ACC112 (cell line): ENCODE data around the gene A4GNT.
A peak's percentile ranks its signal among the peaks of the same experiment; 100 is the strongest.
"Not testable (repeated sequence)": the region's sequence is repeated elsewhere in the genome, so short reads cannot be mapped to it uniquely, and the experiment has no call there.

Experiments
- H2AFZ ChIP-seq: fragments of 200-600 bp; sonication (generic); one replicate; pipeline ENCODE4 v1.6.0; 2017; ENCODE audit warnings: antibody characterized with exemption, low read length; ENCODE audit not compliant: unreplicated experiment
- H3K27ac ChIP-seq: fragments of 200-600 bp; sonication (generic); 2 replicates; pipeline ENCODE4 v1.5.1; 2014; ENCODE audit warnings: low read depth, mild to moderate bottlenecking, antibody characterized with exemption, low read length, moderate library complexity
- H3K27me3 ChIP-seq: fragments of 200-600 bp; sonication (generic); 2 replicates; pipeline ENCODE4 v1.6.1; 2014; ENCODE audit warnings: mild to moderate bottlenecking, antibody characterized with exemption, low read length, moderate library complexity, mixed read lengths; ENCODE audit not compliant: insufficient read depth
- H3K36me3 ChIP-seq: fragments of 200-600 bp; sonication (generic); 2 replicates; pipeline ENCODE4 v1.6.1; 2016; ENCODE audit warnings: mild to moderate bottlenecking, antibody characterized with exemption, low read length, moderate library complexity, mixed read lengths; ENCODE audit not compliant: insufficient read depth
- H3K4me1 ChIP-seq: fragments of 200-600 bp; sonication (generic); one replicate; pipeline ENCODE4 v1.6.1; 2016; ENCODE audit warnings: low read length, mixed read lengths; ENCODE audit not compliant: insufficient read depth, unreplicated experiment, control insufficient read depth
- H3K4me3 ChIP-seq: fragments of 200-600 bp; sonication (generic); 2 replicates; pipeline ENCODE4 v1.5.1; 2014; ENCODE audit warnings: mild to moderate bottlenecking, low read depth, low read length
- H3K79me2 ChIP-seq: fragments of 200-600 bp; sonication (generic); one replicate; pipeline ENCODE4 v1.6.0; 2016; ENCODE audit warnings: low read length; ENCODE audit not compliant: control insufficient read depth, unreplicated experiment, insufficient read depth

A4GNT gene

DNA sequence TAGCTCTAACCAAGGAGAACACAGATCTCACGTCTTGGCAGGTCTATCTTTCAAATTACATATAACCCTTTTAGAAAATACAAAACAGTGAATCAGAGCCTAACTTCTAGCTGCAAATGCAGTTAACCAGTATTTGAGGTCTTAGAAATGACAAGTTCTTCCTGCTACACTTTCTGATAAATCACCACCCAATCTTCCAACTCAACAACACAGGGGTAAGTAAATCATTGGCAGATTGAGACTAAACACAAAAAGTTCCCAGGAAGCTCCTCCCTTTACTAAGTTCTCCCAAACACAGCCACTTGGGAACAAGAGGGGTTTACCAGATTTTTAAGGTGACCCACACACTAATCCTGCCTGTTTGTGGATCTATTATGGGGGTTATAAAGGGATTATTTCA lies at the start of gene A4GNT:
Gene A4GNT, minus strand, starts transcription at position 152 of the 400 bp plus-strand sequence. CDS start 1,134 bp downstream, outside the sequence.
- H3K27me3 ChIP-seq: peaks cover 5% of the 10 kb centered on the region; the same call in 1 of the 2 replicates

DNA sequence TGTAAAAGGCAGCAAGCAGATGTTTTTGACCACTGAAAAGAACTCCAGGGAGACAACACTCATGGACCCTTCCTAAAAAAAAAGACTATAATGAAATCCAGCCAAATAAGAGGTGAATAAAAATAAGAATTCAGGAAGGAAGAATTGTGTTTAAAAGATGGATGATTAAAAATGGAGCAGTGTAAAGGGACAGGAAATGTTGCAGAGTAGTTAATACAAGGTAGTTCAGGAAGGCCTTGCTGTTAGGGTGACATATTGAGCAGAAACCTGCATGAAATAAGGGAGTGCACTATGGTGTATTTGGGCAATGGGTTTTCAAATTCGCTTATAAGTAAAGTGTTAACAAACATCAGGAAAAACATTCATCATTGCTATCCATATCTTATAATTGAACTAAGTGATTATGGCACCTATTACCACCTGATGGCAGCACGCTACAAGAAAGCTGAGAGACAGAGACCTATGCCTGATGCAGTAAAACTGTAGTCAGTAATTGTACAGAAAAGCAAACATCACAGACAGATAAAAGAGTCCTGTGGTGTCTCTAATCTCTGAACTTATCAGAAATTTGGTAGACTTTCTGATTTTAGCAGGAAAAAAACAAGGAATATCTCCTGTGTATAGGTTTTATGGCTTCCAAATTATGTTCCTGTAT lies 48.3 kb upstream of the A4GNT start:
- Histone ChIP-seq H3K4me3 (no peak overlapping the region), H3K79me2 (no peaks in the 10 kb centered on the region), H2AFZ (peak overlapping the region; percentile 75), H3K27me3 (no peaks in the 10 kb centered on the region), H3K36me3 (no peaks in the 10 kb centered on the region), H3K27ac (no peak overlapping the region), H3K4me1 (peaks cover 5% of the 10 kb centered on the region)

More for the DNA sequence above, at the start of gene A4GNT:
- no peaks in the 10 kb centered on the region for H3K36me3 ChIP-seq
- no peak within 1 kb of the TSS for H3K27ac ChIP-seq
- H3K4me3 ChIP-seq: no peak within 1 kb of the TSS
- H3K4me1 ChIP-seq: no peaks in the 10 kb centered on the region
- no peak within 1 kb of the TSS for H2AFZ ChIP-seq
- no peaks in the 10 kb centered on the region for H3K79me2 ChIP-seq

DNA sequence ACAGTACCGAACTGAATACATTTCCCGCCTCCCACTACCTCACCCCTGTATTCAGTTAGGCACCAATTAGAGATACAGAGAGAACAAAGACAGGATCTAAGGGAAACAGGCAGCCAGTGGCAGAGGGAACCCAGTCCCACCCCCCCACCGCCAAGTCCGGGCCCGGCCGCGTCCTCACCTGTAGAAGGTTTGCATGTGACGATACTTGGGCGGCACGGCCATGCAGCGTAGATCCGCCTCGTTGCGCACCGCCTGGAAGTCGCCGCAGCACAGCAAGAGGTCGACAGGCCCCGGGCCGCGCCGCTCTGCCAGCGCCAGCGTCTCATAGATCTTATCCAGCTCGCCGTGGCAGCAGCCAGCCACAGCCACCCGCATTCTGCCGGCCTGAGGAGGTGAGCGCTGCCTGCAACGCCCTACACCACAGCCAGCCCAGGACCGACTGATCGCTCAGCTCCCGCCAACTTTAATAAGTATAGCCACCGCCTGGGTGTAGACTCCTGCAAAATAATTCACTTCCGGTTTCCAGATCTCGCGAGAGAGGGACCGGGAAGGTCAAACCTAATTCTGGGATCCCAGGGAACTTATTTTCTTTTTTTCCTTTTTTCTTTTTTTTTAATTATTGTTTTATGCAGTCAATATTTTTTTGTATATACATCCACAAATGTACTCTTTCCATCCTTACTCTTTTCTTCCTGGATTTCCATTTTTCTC lies 42.4 kb upstream of the A4GNT start, which contains the start of gene DBR1:
Gene DBR1, minus strand, starts transcription at position 501 of the 711 bp plus-strand sequence. Its CDS starts 126 bp downstream, at position 375.
- Histone ChIP-seq H3K27ac (peak within 1 kb of the TSS; percentile 28), H3K27me3 (no peaks in the 10 kb centered on the region), H3K4me3 (peak within 1 kb of the TSS; percentile 96), H3K79me2 (peaks cover 26% of the 10 kb centered on the region), H2AFZ (peak within 1 kb of the TSS; percentile 96), H3K4me1 (peaks cover 17% of the 10 kb centered on the region), H3K36me3 (peaks cover 21% of the 10 kb centered on the region)

DNA sequence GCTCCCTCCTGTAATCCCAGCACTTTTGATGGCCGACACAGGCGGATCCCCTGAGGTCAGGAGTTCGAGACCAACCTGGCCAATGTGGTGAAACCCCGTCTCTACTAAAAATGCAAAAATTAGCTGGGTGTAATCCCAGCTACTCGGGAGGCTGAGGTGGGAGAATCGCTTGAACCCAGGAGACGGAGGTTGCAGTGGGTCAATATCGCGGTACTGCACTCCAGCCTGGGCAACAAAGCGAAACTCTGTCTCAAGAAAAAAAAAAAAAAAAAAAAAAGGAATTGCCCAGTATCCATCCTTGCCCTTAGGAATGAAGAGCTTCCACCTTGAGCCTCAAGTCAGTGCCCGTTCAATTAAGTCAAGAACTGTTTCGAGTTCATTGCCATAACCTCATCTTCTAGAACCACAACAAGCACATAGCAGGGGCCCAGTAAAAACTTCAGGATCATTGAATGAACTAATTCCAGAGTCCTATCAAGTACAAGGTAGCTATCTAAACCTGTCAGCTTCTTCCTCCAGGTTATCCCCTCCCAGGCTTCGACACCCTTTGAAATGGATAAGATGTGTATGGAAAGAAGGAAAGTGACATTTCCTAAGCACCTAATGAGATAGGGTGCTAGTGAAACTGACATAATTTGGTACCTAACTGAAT lies 41.7 kb upstream of the A4GNT start:
- H3K4me3 ChIP-seq: peak overlapping the region; percentile 96
- peak overlapping the region; percentile 28; the same call in 1 of the 2 replicates for H3K27ac ChIP-seq
- H3K4me1 ChIP-seq: peaks cover 17% of the 10 kb centered on the region
- peak overlapping the region; percentile 87 for H2AFZ ChIP-seq
- peaks cover 21% of the 10 kb centered on the region for H3K36me3 ChIP-seq
- H3K27me3 ChIP-seq: no peaks in the 10 kb centered on the region
- peaks cover 26% of the 10 kb centered on the region for H3K79me2 ChIP-seq

DNA sequence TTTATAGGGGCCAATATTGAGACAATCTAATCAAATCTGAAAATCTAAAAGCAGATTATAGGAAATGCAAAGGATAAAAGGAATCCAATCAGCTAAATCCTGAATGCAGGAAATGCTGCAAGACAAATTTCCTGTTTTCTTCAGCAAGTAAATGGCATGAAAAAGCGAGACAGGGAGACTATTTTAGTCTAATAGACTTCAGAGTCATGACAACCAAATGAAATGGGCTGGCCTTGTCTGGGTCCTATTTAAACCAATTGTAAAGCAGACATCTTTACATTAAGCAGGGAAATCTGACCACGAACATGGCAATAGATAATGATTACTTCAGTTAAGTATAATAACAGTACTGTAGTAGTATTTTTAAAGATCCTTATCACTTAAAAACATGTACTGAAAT lies 40.4 kb upstream of the A4GNT start:
- Histone ChIP-seq H3K4me1 (peaks cover 17% of the 10 kb centered on the region), H3K27me3 (no peaks in the 10 kb centered on the region), H3K79me2 (peaks cover 26% of the 10 kb centered on the region), H3K27ac (no peak overlapping the region), H3K4me3 (0 out of 2 replicates have a peak overlapping the region, but pooled peaks have one; percentile 19), H3K36me3 (peaks cover 21% of the 10 kb centered on the region), H2AFZ (no peak overlapping the region)

DNA sequence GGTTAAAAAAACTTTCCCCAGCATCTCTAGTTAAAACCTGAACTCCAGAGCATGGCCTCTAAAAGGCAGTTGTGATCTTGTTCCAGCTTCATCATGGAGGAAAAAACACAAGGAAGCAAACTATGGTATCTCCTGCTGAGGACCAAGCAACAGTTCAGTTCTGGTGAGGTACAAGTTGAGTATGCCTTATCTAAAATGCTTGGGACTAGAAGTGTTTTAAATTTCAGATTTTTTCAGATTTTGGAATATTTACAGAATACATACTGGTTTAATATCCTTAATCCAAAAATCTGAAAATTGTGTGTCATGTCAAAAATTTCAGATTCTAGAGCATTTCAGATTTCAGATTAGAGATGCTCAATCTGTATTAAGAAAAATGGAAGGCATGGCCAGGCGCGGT lies 32.9 kb upstream of the A4GNT start:
- no peak overlapping the region for H3K27ac ChIP-seq
- H3K27me3 ChIP-seq: no peaks in the 10 kb centered on the region
- H3K36me3 ChIP-seq: peaks cover 33% of the 10 kb centered on the region
- no peaks in the 10 kb centered on the region for H3K79me2 ChIP-seq
- no peaks in the 10 kb centered on the region for H3K4me1 ChIP-seq
- H3K4me3 ChIP-seq: no peak overlapping the region
- no peak overlapping the region for H2AFZ ChIP-seq

DNA sequence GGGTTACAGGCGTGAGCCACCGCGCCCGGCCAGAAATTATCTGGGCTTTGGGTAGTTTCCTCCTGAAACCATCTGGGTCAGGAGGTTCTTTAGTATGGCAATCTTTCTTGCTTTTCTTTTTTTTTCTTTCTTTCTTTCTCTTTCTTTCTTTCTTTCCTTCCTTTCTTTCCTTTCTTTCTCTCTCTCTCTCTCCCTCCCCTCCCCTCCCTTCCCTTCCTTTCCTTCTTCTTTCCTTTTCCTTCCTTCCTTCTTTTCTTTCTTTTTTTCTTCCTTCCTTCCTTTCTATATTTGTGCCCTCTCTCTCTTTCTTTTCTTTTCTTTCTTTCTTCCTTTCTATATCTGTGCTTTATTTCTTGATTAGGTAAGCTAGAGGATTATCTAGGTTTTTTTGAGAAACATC lies 25.6 kb upstream of the A4GNT start:
- Histone ChIP-seq H3K4me3 (no peak overlapping the region), H2AFZ (no peak overlapping the region), H3K79me2 (no peaks in the 10 kb centered on the region), H3K27me3 (no peaks in the 10 kb centered on the region), H3K4me1 (no peaks in the 10 kb centered on the region), H3K36me3 (peaks cover 13% of the 10 kb centered on the region), H3K27ac (no peak overlapping the region)

DNA sequence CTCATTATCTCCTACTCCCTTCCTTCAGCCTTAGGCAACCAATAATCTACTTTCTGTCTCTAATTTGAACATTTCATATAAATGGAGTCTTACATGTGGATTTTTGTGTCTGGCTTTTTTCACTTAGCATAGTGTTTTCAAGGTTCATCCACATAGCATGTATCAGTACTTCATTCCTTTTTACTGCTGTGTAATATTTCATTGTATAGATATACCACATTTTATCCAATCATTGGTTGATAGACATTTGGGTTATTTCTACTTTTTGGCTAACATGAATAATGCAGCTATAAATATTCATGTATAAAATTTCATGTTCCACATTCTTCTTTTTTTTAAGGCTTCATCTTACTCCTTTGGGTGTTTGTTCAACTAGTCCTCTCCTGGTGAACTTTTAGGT lies 22.3 kb upstream of the A4GNT start:
- no peaks in the 10 kb centered on the region for H3K79me2 ChIP-seq
- no peaks in the 10 kb centered on the region for H3K27me3 ChIP-seq

DNA sequence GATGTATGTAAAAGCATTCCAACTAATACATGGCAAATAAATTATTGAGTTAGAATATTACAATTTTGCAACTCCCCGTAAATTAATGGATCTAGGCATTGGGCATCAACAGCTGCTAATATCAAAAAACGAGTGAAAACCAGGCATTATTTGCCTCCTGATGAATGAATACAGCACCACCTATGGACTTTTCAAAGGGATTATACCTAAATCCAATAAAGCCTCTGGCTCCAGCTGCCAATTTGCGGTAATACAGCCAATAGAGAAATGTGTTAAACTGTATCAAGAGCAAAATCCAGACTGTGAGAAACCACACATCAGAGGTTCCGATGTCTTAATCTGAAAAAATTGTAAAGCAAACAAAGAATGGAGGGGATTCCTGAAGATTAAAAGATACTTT lies 16.3 kb upstream of the A4GNT start:
- Histone ChIP-seq H2AFZ (no peak overlapping the region), H3K27me3 (no peaks in the 10 kb centered on the region), H3K4me1 (no peaks in the 10 kb centered on the region), H3K36me3 (no peaks in the 10 kb centered on the region), H3K27ac (no peak overlapping the region), H3K4me3 (no peak overlapping the region), H3K79me2 (no peaks in the 10 kb centered on the region)

More for the DNA sequence above, 22.3 kb upstream of the A4GNT start:
- H3K36me3 ChIP-seq: no peaks in the 10 kb centered on the region
- H2AFZ ChIP-seq: no peak overlapping the region
- no peaks in the 10 kb centered on the region for H3K4me1 ChIP-seq
- H3K27ac ChIP-seq: no peak overlapping the region
- H3K4me3 ChIP-seq: no peak overlapping the region

DNA sequence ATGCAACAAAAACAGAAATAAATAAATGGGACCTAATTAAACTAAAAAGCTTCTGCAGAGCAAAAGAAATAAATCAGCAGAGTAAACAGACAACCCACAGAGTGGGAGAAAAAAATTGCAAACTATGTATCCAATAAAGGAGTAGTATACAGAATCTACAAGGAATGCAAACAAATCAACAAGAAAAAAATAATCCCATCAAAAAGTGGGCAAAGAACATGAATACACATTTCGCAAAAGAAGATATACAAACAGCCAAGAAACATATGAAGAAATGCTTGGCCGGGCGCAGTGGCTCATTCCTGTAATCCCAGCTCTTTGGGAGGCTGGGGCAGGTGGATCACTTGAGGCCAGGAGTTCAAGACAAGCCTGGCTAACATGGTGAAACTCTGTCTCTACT lies 10.0 kb upstream of the A4GNT start:
- H3K4me1 ChIP-seq, H3K36me3 ChIP-seq, H2AFZ ChIP-seq, H3K79me2 ChIP-seq, H3K4me3 ChIP-seq, H3K27me3 ChIP-seq, H3K27ac ChIP-seq: not testable (repeated sequence)
